ENCODE results near the gene ANKRD44.

Gene ANKRD44

DNA sequence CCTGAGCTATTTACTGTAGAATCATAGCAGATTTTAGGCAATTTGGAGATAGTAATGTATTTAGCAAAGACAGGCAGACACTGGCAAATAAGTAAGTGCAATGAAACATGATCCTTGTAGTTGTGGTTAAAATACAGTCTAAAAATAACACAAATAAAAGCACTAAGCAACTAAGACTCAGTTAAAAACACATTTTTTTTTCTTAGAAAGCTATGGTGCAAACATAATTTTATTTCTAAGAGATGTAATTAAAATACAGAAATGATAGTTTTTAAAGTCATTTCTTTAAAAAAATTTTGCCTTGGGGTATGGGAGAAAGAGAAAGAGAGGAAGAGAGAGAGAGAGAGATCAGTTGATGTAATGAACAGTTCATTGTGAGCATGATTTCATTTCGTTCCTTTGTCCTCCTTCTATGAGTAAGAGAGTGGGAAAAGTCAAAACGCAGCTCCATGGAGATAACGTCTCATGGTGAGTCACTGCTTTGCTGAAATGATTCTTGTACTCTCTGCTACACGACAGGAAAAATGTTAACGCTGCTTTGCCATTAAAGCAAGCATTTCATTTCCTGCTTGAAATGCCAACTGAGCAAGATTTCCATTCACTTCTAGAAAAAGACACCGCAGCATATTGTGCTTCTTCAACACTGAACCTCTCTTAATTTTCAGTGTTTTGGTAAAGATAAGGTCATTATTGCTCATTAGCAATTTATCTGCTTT lies 322.8 kb downstream of the ANKRD44 start:
- H2AFZ ChIP-seq (ENCODE audit: low read depth, low read length): peak overlapping the region; percentile 81
- no peaks in the 10 kb centered on the region for H3K9me3 ChIP-seq (ENCODE audit: insufficient read depth, low read length, severe bottlenecking)
- H3K4me1 ChIP-seq (ENCODE audit: insufficient read depth, low read length): peaks cover 59% of the 10 kb centered on the region
- no peaks in the 10 kb centered on the region for H3K79me2 ChIP-seq (ENCODE audit: insufficient read depth, low read length)
- H3K4me3 ChIP-seq (ENCODE audit: low read depth in 1 of 2, low read length in 2 of 2): peak overlapping the region in 1 of 2 experiments; percentile 52; a peak in 2 of 4 replicates
- peak; percentile 51 for DNase-seq
- H3K9ac ChIP-seq (ENCODE audit: low read depth, low read length): peak overlapping the region; percentile 59
- peak; percentile 68 for ATAC-seq (ENCODE audit: insufficient read depth, low read depth)
- H4K20me1 ChIP-seq (ENCODE audit: insufficient read depth, low read length): no peaks in the 10 kb centered on the region
- H3K4me2 ChIP-seq (ENCODE audit: insufficient read depth, low read length): peak overlapping the region; percentile 67
- TF ChIP-seq, protein P1, sequence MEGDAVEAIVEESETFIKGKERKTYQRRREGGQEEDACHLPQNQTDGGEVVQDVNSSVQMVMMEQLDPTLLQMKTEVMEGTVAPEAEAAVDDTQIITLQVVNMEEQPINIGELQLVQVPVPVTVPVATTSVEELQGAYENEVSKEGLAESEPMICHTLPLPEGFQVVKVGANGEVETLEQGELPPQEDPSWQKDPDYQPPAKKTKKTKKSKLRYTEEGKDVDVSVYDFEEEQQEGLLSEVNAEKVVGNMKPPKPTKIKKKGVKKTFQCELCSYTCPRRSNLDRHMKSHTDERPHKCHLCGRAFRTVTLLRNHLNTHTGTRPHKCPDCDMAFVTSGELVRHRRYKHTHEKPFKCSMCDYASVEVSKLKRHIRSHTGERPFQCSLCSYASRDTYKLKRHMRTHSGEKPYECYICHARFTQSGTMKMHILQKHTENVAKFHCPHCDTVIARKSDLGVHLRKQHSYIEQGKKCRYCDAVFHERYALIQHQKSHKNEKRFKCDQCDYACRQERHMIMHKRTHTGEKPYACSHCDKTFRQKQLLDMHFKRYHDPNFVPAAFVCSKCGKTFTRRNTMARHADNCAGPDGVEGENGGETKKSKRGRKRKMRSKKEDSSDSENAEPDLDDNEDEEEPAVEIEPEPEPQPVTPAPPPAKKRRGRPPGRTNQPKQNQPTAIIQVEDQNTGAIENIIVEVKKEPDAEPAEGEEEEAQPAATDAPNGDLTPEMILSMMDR (IDR thresholded peaks at IDR 0.05; ENCODE audit: borderline replicate concordance, extremely low read depth, low read length, poor library complexity, severe bottlenecking): no peak
- TF ChIP-seq EZH2 (IDR thresholded peaks at IDR 0.05; ENCODE audit: borderline replicate concordance, low read depth, low read length, severe bottlenecking): no peak
- peak overlapping the region; percentile 98 for H3K27ac ChIP-seq (ENCODE audit: low read length)
- H3K27me3 ChIP-seq (ENCODE audit: insufficient read depth, low read length, poor library complexity): no peaks in the 10 kb centered on the region
- peaks cover 5% of the 10 kb centered on the region; the same call in 1 of the 2 replicates for H3K36me3 ChIP-seq (ENCODE audit: insufficient read depth, low read length)

DNA sequence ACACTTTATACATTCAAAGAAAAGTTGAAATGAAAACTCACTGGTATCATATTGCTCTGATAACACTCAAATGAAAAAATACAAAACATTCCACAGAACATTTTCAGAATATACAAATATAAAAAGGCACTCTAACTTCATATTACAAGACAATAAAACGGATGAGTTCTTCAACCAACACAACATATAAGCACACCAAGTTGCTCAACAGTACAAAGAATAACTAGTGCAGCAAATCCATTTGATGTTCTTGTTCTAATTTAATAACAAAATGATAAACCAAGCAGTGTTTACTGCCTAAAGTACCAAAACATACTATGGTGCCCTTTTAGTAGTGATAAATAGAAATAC lies 323.3 kb downstream of the ANKRD44 start:
- no peak overlapping the region for H3K4me3 ChIP-seq (ENCODE audit: low read depth in 1 of 2, low read length in 2 of 2)
- DNase-seq: no peak
- ATAC-seq (ENCODE audit: insufficient read depth, low read depth): no peak
- peaks cover 57% of the 10 kb centered on the region for H3K4me1 ChIP-seq (ENCODE audit: insufficient read depth, low read length)
- no peak for TF ChIP-seq EZH2 (IDR thresholded peaks at IDR 0.05; ENCODE audit: borderline replicate concordance, low read depth, low read length, severe bottlenecking)
- TF ChIP-seq, protein P1 (IDR thresholded peaks at IDR 0.05; ENCODE audit: borderline replicate concordance, extremely low read depth, low read length, poor library complexity, severe bottlenecking): no peak
- H4K20me1 ChIP-seq (ENCODE audit: insufficient read depth, low read length): no peaks in the 10 kb centered on the region
- H3K36me3 ChIP-seq (ENCODE audit: insufficient read depth, low read length): peaks cover 3% of the 10 kb centered on the region; the same call in 1 of the 2 replicates
- peak overlapping the region; percentile 81 for H2AFZ ChIP-seq (ENCODE audit: low read depth, low read length)
- peak overlapping the region; percentile 59 for H3K9ac ChIP-seq (ENCODE audit: low read depth, low read length)
- H3K27me3 ChIP-seq (ENCODE audit: insufficient read depth, low read length, poor library complexity): no peaks in the 10 kb centered on the region
- peak overlapping the region; percentile 98 for H3K27ac ChIP-seq (ENCODE audit: low read length)
- H3K4me2 ChIP-seq (ENCODE audit: insufficient read depth, low read length): peak overlapping the region; percentile 67
- H3K79me2 ChIP-seq (ENCODE audit: insufficient read depth, low read length): no peaks in the 10 kb centered on the region
- no peaks in the 10 kb centered on the region for H3K9me3 ChIP-seq (ENCODE audit: insufficient read depth, low read length, severe bottlenecking)

DNA sequence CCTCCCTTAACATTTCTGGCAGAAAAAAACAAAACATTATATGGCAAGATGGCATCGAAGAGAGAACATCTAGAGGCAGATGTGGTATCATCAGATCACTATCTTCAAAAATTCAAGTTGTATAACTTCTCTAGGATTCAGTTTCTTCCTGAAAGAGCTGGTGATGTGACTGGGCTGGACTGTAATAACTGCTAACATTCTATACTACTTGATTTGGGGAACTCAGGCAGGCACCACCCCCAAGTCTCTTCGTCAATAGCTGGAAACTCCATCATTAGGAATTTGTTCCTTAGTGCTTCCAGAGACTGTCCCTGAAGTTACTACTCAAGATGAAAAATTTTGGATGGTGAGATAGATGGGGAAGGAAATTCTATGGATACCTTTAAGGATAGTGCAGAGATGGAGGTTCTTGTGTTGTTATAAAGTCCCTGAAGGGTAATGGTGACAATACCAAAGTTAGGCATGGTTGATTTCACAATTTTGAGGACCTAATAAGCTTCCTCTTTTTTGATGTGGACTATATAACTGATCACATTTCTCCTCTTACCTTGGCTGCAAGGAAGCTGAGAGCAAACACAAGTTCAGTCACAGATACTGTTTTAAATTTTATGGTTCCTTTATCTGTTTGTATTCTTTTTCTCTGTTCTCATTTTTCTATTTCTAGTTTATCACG lies 324.9 kb downstream of the ANKRD44 start:
- H3K36me3 ChIP-seq (ENCODE audit: insufficient read depth, low read length): no peaks in the 10 kb centered on the region
- no peak overlapping the region for H3K4me2 ChIP-seq (ENCODE audit: insufficient read depth, low read length)
- no peaks in the 10 kb centered on the region for H3K27me3 ChIP-seq (ENCODE audit: insufficient read depth, low read length, poor library complexity)
- TF ChIP-seq EZH2 (IDR thresholded peaks at IDR 0.05; ENCODE audit: borderline replicate concordance, low read depth, low read length, severe bottlenecking): no peak
- TF ChIP-seq, protein P1 (IDR thresholded peaks at IDR 0.05; ENCODE audit: borderline replicate concordance, extremely low read depth, low read length, poor library complexity, severe bottlenecking): no peak
- no peak overlapping the region for H3K9ac ChIP-seq (ENCODE audit: low read depth, low read length)
- H3K79me2 ChIP-seq (ENCODE audit: insufficient read depth, low read length): no peaks in the 10 kb centered on the region
- ATAC-seq (ENCODE audit: insufficient read depth, low read depth) (no peak), DNase-seq (no peak)
- no peak overlapping the region for H2AFZ ChIP-seq (ENCODE audit: low read depth, low read length)
- no peak overlapping the region for H3K27ac ChIP-seq (ENCODE audit: low read length)
- H3K9me3 ChIP-seq (ENCODE audit: insufficient read depth, low read length, severe bottlenecking): no peaks in the 10 kb centered on the region
- H3K4me1 ChIP-seq (ENCODE audit: insufficient read depth, low read length): peaks cover 41% of the 10 kb centered on the region
- H4K20me1 ChIP-seq (ENCODE audit: insufficient read depth, low read length): no peaks in the 10 kb centered on the region
- H3K4me3 ChIP-seq (ENCODE audit: low read depth in 1 of 2, low read length in 2 of 2): no peak overlapping the region
